Naive thymus-derived CD4-positive, alpha-beta T cell (primary cell): ENCODE data around the gene GABARAPL1. TPM values are rescaled to one million over a fixed set of nuclear protein-coding genes. Genes with fewer than 3 reads are reported as not detected.
"Not testable (repeated sequence)": the region's sequence is repeated elsewhere in the genome, so short reads cannot be mapped to it uniquely, and the experiment has no call there.

Source experiments
- ATAC-seq: fragments of 150-1000 bp; cut with Tn5 transposase; 2 replicates; pipeline ENCODE4 v1.10.0; 2021; ENCODE audit warnings: mild to moderate bottlenecking, moderate library complexity
- CTCF ChIA-PET: fragments of 350-600 bp; sonication (Branson Sonifier 250); formaldehyde crosslinking; loops from one replicate; lab custom pipeline; 2021; ENCODE audit warnings: antibody characterized with exemption; lab: Charles Lee
- POLR2A ChIA-PET: fragments of 350-600 bp; sonication (Branson Sonifier 250); formaldehyde crosslinking; loops from one replicate; lab custom pipeline; 2021; ENCODE audit warnings: antibody characterized with exemption, inconsistent platforms; lab: Charles Lee
- DNase-seq, 9 donors: peaks; one replicate each; pipeline versions ENCODE4 v3.0.0 to v3.0.0-alpha.2; 2020 to 2022; ENCODE audit warnings: mixed read lengths in 1 of 9
- H3K27ac ChIP-seq: one replicate; pipeline ENCODE4 v1.7.0; 2013; ENCODE audit warnings: mild to moderate bottlenecking, low read depth, low read length, moderate library complexity
- H3K27me3 ChIP-seq, 2 donors: one replicate each; pipeline ENCODE4 v1.7.0; 2013; ENCODE audit warnings: low read length in 2 of 2, mild to moderate bottlenecking in 2 of 2, moderate library complexity in 2 of 2; ENCODE audit not compliant: control insufficient read depth in 2 of 2, insufficient read depth in 2 of 2
- H3K36me3 ChIP-seq, 3 experiments: 1 replicate in 2 of 3; 2 replicates in 1 of 3; pipeline ENCODE4 v1.7.0; 2013; ENCODE audit warnings: low read length in 3 of 3, mild to moderate bottlenecking in 3 of 3, moderate library complexity in 1 of 3; ENCODE audit not compliant: insufficient read depth in 3 of 3, control insufficient read depth in 2 of 3
- H3K4me1 ChIP-seq, 2 donors: one replicate each; pipeline ENCODE4 v1.7.0; 2013; ENCODE audit warnings: low read length in 2 of 2, mild to moderate bottlenecking in 2 of 2, moderate library complexity in 1 of 2; ENCODE audit not compliant: control insufficient read depth in 2 of 2, insufficient read depth in 2 of 2
- H3K4me3 ChIP-seq: 2 replicates; pipeline ENCODE4 v1.7.0; 2013; ENCODE audit warnings: mild to moderate bottlenecking, low read length
- H3K9me3 ChIP-seq, 3 experiments: 1 replicate in 2 of 3; 2 replicates in 1 of 3; pipeline ENCODE4 v1.7.0; 2013; ENCODE audit warnings: low read length in 3 of 3; ENCODE audit not compliant: control insufficient read depth in 2 of 3
- H3K27ac Mint-ChIP-seq, 9 donors: one replicate each; pipeline ENCODE4 v1.8.0; 2020 to 2022; ENCODE audit warnings: mixed read lengths in 9 of 9, mild to moderate bottlenecking in 8 of 9, moderate library complexity in 5 of 9, inconsistent platforms in 2 of 9
- H3K27me3 Mint-ChIP-seq, 5 donors: one replicate each; pipeline ENCODE4 v1.8.0; 2021 to 2022; ENCODE audit warnings: mixed read lengths in 5 of 5, mild to moderate bottlenecking in 1 of 5
- H3K36me3 Mint-ChIP-seq, 5 donors: one replicate each; pipeline ENCODE4 v1.8.0; 2020 to 2022; ENCODE audit warnings: mixed read lengths in 5 of 5, mild to moderate bottlenecking in 3 of 5, inconsistent platforms in 1 of 5
- H3K4me1 Mint-ChIP-seq, 7 donors: one replicate each; pipeline ENCODE4 v1.8.0; 2020 to 2022; ENCODE audit warnings: mixed read lengths in 7 of 7, mild to moderate bottlenecking in 3 of 7, inconsistent platforms in 1 of 7
- H3K4me3 Mint-ChIP-seq, 10 donors: one replicate each; pipeline ENCODE4 v1.8.0; 2020 to 2022; ENCODE audit warnings: mild to moderate bottlenecking in 10 of 10, mixed read lengths in 10 of 10, moderate library complexity in 6 of 10, inconsistent platforms in 2 of 10
- H3K9me3 Mint-ChIP-seq, 11 donors: one replicate each; pipeline ENCODE4 v1.8.0; 2020 to 2022; ENCODE audit warnings: mixed read lengths in 11 of 11, mild to moderate bottlenecking in 4 of 11, inconsistent platforms in 1 of 11, moderate library complexity in 1 of 11
- intact Hi-C, 2 donors: fragments of 100-400 bp; cut with micrococcal nuclease; formaldehyde crosslinking; loops; one replicate each; pipeline ENCODE4 v1.15.1; 2023
- polyA plus RNA-seq, 2 donors: library from polyadenylated mRNA; unstranded; fragments of 300-500 nt; fragmentation: Illumina TruSeq; gene quantifications; one replicate each; pipeline ENCODE4 v1.2.3, GENCODE V29; 2021
- total RNA-seq, 6 experiments: library from RNA in 5 of 6; stranded (reverse) in 5 of 6; gene quantifications; 1 replicate in 5 of 6; 2 replicates in 1 of 6; pipeline ENCODE4 v1.2.3 and lab custom pipeline; 2021 to 2026

Gene GABARAPL1
- total and polyA plus RNA-seq, 7 experiments from 2014 or later = 3.7 to 165 (median 28.2) TPM

GRCh38 chr12:10214136-10214894 is 1.6 kb downstream of the GABARAPL1 start:
- Histone ChIP-seq H3K4me1 (peaks cover 12 to 22% of the 10 kb centered on the region in 2 donors), H3K27ac (peak overlapping the region; percentile 84), H3K9me3 (no peaks in the 10 kb centered on the region), H3K27me3 (no peaks in the 10 kb centered on the region), H3K4me3 (peak overlapping the region; percentile 91), H3K36me3 (peaks cover 0 to 5% (median 0%) of the 10 kb centered on the region in 3 experiments)
- Mint-ChIP-seq H3K36me3 (no peaks in the 10 kb centered on the region), H3K4me3 (peak overlapping the region; percentile 94 to 98 (median 96)), H3K27ac (peak overlapping the region; percentile 64 to 99 (median 94)), H3K27me3 (peaks cover 0 to 28% (median 0%) of the 10 kb centered on the region in 5 donors), H3K4me1 (peaks cover 14 to 31% (median 25%) of the 10 kb centered on the region in 7 donors), H3K9me3 (peaks cover 0 to 4% (median 0%) of the 10 kb centered on the region in 11 donors)
- ChIA-PET CTCF (interaction anchor here (0.6 to 1.1 kb wide), 2 partner anchors 11 to 61 kb away, joined by 3 read pairs; no protein-coding TSS in a partner anchor), POLR2A (interaction anchor here (0.8 to 2.8 kb wide), 2 partner anchors 398 to 399 kb away, joined by 3 to 13 read pairs; partner anchors contain the start of gene MAGOHB)
- DNase-seq (no peak), ATAC-seq (no peak)
- intact Hi-C loops = loop anchor here (5.0 to 10.0 kb wide), 6 partner anchors 150 to 1860 kb away; partner anchors contain the start of gene BCL2L14 (in 1 of the 2)

DNA sequence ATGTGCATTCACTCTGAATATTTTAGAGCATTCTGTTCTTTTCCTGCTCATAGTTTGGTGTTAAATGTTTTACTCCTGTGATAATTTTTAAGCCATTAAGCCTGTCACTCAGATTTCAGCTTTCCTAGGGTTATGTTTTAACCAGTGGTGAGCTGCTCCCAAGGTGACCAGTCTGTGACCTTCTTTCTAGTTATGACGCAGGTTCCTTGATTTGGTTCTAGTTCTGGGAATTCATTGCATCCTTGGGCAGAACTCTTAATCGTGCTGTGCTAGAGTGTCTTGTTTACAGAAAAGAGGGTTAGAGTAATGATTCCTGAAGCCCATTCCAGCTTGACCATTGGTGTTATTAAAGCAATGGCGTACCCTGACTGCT is 2.2 kb downstream of the GABARAPL1 start:
- Histone ChIP-seq H3K27ac (no peak overlapping the region), H3K4me1 (peaks cover 12 to 22% of the 10 kb centered on the region in 2 donors), H3K4me3 (peak overlapping the region; percentile 9), H3K27me3 (no peaks in the 10 kb centered on the region), H3K9me3 (no peaks in the 10 kb centered on the region), H3K36me3 (peaks cover 0 to 7% (median 0%) of the 10 kb centered on the region in 3 experiments)
- ATAC-seq = no peak
- Mint-ChIP-seq H3K27me3 (peaks cover 0 to 28% (median 0%) of the 10 kb centered on the region in 5 donors), H3K27ac (peak overlapping the region in 5 of 9 donors; percentile 91 to 97 (median 94)), H3K4me1 (peaks cover 14 to 31% (median 25%) of the 10 kb centered on the region in 7 donors), H3K4me3 (peak overlapping the region in 9 of 10 donors; percentile 20 to 98 (median 95)), H3K36me3 (peaks cover 0 to 2% (median 0%) of the 10 kb centered on the region in 5 donors), H3K9me3 (peaks cover 0 to 4% (median 0%) of the 10 kb centered on the region in 11 donors)
- DNase-seq = no peak
- intact Hi-C loops = loop anchor here (5.0 to 10.0 kb wide), 6 partner anchors 150 to 1860 kb away; partner anchors contain the start of gene BCL2L14 (in 1 of the 2)
- ChIA-PET POLR2A (interaction anchor here (0.7 to 0.8 kb wide), 2 partner anchors 9 to 397 kb away, joined by 3 read pairs; no protein-coding TSS in a partner anchor), CTCF (no interaction called here)

- Mint-ChIP-seq H3K27me3 (peaks cover 0 to 26% (median 0%) of the 10 kb centered on the region in 5 donors), H3K36me3 (peaks cover 0 to 7% (median 4%) of the 10 kb centered on the region in 5 donors), H3K9me3 (peaks cover 0 to 4% (median 0%) of the 10 kb centered on the region in 11 donors), H3K4me3 (peak overlapping the region in 5 of 10 donors; percentile 11 to 97 (median 94)), H3K27ac (peak overlapping the region in 2 of 9 donors; percentile 32 to 33), H3K4me1 (peaks cover 14 to 31% (median 25%) of the 10 kb centered on the region in 7 donors)
- CTCF ChIA-PET = no interaction called here
- ATAC-seq (no peak), DNase-seq (no peak)
- Histone ChIP-seq H3K4me3 (peak overlapping the region; percentile 9), H3K36me3 (peaks cover 0 to 13% (median 1%) of the 10 kb centered on the region in 3 experiments), H3K27me3 (no peaks in the 10 kb centered on the region), H3K9me3 (no peaks in the 10 kb centered on the region), H3K4me1 (peaks cover 12 to 22% of the 10 kb centered on the region in 2 donors), H3K27ac (no peak overlapping the region)
- intact Hi-C loops = loop anchor here (10.0 kb wide), 3 partner anchors 149 to 1859 kb away; partner anchors contain the start of gene BCL2L14 (in 1 of the 2)
- POLR2A ChIA-PET = interaction anchor here (0.7 kb wide), 1 partner anchor 8 kb away, joined by 3 read pairs; no protein-coding TSS in a partner anchor
Observed at GRCh38 chr12:10215436-10215835, 2.8 kb downstream of the GABARAPL1 start.

GRCh38 chr12:10215946-10216345 is 3.3 kb downstream of the GABARAPL1 start:
- H3K36me3 Mint-ChIP-seq = peaks cover 0 to 12% (median 9%) of the 10 kb centered on the region in 5 donors
- H3K9me3 Mint-ChIP-seq, H3K9me3 ChIP-seq, ATAC-seq, H3K27me3 ChIP-seq, DNase-seq, CTCF ChIA-PET, H3K27ac Mint-ChIP-seq, H3K27ac ChIP-seq, POLR2A ChIA-PET, H3K4me3 ChIP-seq, H3K4me3 Mint-ChIP-seq: not testable (repeated sequence)
- peaks cover 12 to 22% of the 10 kb centered on the region in 2 donors for H3K4me1 ChIP-seq
- peaks cover 0 to 15% (median 6%) of the 10 kb centered on the region in 3 experiments for H3K36me3 ChIP-seq
- peaks cover 0 to 26% (median 0%) of the 10 kb centered on the region in 5 donors for H3K27me3 Mint-ChIP-seq
- intact Hi-C loops = loop anchor here (10.0 kb wide), 3 partner anchors 149 to 1859 kb away; partner anchors contain the start of gene BCL2L14 (in 1 of the 2)
- H3K4me1 Mint-ChIP-seq = peaks cover 14 to 31% (median 25%) of the 10 kb centered on the region in 7 donors

GRCh38 chr12:10218021-10218420 is 5.3 kb downstream of the GABARAPL1 start:
- Histone ChIP-seq H3K4me1 (peaks cover 12 to 22% of the 10 kb centered on the region in 2 donors), H3K9me3 (no peaks in the 10 kb centered on the region), H3K36me3 (peaks cover 0 to 27% (median 21%) of the 10 kb centered on the region in 3 experiments), H3K27me3 (no peaks in the 10 kb centered on the region), H3K27ac (no peak overlapping the region), H3K4me3 (no peak overlapping the region)
- CTCF ChIA-PET = no interaction called here
- DNase-seq (no peak), ATAC-seq (no peak)
- Mint-ChIP-seq H3K9me3 (no peaks in the 10 kb centered on the region), H3K4me1 (peaks cover 14 to 25% (median 22%) of the 10 kb centered on the region in 7 donors), H3K4me3 (no peak overlapping the region), H3K27me3 (peaks cover 0 to 20% (median 0%) of the 10 kb centered on the region in 5 donors), H3K27ac (no peak overlapping the region), H3K36me3 (peaks cover 5 to 33% (median 16%) of the 10 kb centered on the region in 5 donors)
- POLR2A ChIA-PET = interaction anchor here (0.7 kb wide), 1 partner anchor 40 kb away, joined by 3 read pairs; no protein-coding TSS in a partner anchor
- intact Hi-C loops = loop anchor here (10.0 kb wide), 3 partner anchors 147 to 1857 kb away; partner anchors contain the start of gene BCL2L14 (in 1 of the 2)

DNA sequence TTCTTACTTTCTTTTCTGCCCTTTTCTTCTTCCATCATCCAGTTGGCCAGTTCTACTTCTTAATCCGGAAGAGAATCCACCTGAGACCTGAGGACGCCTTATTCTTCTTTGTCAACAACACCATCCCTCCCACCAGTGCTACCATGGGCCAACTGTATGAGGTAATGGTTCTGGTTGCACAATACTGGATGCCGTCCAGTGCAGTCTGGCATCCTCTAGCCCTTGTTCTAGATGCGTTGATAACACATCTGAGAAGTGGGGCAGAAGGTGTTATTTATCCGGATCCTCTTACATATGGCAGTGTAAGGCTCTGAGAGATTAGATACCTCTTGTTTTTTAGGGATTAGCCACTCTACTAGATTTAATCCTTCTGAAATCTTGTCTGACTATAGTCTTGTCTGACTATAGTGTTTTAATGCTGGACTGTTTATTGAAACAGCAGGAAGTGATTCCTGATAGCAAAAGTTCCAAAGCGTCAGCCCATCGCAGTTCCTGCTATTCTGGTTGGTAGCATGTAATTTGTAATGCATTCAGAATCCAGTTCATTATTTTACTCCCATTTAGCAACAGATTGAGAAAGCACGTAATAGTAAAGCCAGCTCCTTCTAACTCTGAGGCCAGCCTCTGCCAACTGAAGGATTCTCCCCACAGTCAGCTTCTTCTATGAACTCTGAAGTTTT is 7.9 kb downstream of the GABARAPL1 start:
- no peaks in the 10 kb centered on the region for H3K9me3 Mint-ChIP-seq

More for the DNA sequence above, 7.9 kb downstream of the GABARAPL1 start:
- no peak for DNase-seq
- ChIA-PET POLR2A (no interaction called here), CTCF (no interaction called here)
- H3K4me1 Mint-ChIP-seq = peaks cover 2 to 14% (median 11%) of the 10 kb centered on the region in 7 donors
- ATAC-seq = peak; percentile 29
- H3K27ac Mint-ChIP-seq = peak overlapping the region in 1 of 9 donors; percentile 28
- Histone ChIP-seq H3K27ac (no peak overlapping the region), H3K36me3 (peaks cover 0 to 25% (median 21%) of the 10 kb centered on the region in 3 experiments), H3K4me1 (peaks cover 0 to 6% of the 10 kb centered on the region in 2 donors), H3K27me3 (no peaks in the 10 kb centered on the region), H3K4me3 (no peak overlapping the region), H3K9me3 (no peaks in the 10 kb centered on the region)
- intact Hi-C loops = no loop called here
- H3K36me3 Mint-ChIP-seq = peaks cover 10 to 42% (median 16%) of the 10 kb centered on the region in 5 donors
- no peak overlapping the region for H3K4me3 Mint-ChIP-seq
- peaks cover 0 to under 1% (median 0%) of the 10 kb centered on the region in 5 donors for H3K27me3 Mint-ChIP-seq
